ENCODE measurements around the gene DIP2A. TPM values are rescaled to one million over a fixed set of nuclear protein-coding genes. Genes with fewer than 3 reads are reported as not detected.

The DIP2A gene
- total and polyA plus RNA-seq, 4 donors = 15.5 to 71.4 (median 28.7) TPM

DNA sequence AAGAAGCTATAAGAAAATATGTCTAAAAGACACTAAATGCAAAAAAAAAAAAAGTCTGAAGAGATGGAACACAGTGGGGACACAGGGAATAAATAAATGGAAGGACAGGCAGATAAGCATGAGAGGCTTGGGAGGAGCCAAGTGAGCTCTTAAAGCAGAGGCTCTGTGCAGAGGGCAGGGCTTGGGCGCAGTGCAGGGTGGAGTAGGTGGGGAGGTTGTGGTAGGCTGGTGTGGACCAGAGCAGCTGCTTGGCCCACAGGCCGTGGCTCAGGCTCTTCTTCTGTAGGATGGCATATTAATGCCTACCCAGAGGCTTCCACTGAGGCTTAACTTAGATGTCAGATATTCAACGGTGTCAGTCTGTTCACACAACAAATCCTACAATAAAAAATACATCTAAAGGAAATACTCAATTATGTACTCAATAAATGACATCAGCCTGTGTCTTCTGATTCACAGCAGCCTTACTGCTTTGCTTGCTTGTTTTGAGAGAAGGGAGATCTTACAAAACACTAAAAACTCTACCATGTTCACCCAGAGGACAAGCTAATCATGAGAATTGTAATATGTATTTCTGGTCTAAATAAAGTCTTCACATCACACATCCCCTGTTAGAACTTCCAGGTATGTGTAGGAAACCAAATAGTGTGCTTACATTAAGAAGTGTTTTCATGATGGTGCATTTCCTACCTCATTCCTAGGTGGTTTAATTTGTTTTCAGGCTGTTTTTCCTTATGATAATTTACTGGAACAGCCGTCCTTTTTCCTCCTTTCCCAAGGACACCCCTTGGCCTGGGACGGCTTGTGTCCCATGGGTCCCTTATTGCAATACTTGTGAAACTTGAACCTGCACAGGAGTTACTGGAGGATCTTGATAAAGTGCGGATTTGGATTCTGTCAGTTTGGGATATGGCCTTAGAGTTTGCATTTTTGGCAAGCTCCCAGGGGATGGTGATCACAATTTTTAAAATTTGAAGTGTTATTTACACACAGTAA lies 24.9 kb downstream of the DIP2A start:
- Histone ChIP-seq H3K27me3 (ENCODE audit: control insufficient read depth in 3 of 3, insufficient read depth in 3 of 3, low read length in 2 of 3) (no peaks in the 10 kb centered on the region), H3K27ac (ENCODE audit: low read depth in 1 of 2, low read length in 1 of 2) (no peak overlapping the region), H3K4me1 (ENCODE audit: control insufficient read depth in 5 of 5, insufficient read depth in 5 of 5, low read length in 5 of 5) (peaks cover 0 to 13% (median 0%) of the 10 kb centered on the region in 5 donors), H3K9me3 (ENCODE audit: control insufficient read depth in 4 of 4, insufficient read depth in 3 of 4, low read length in 3 of 4) (no peaks in the 10 kb centered on the region), H3K4me3 (no peak overlapping the region), H3K36me3 (ENCODE audit: control insufficient read depth in 4 of 4, insufficient read depth in 4 of 4, low read length in 4 of 4) (peaks cover 0 to 9% (median 4%) of the 10 kb centered on the region in 4 donors), H3K9ac (ENCODE audit: insufficient read depth in 1 of 2, low read length in 2 of 2) (no peak overlapping the region)
- no peak for DNase-seq
- 83 to 86% methylated on average over 6 of the region's 6 CpGs for WGBS, 2 donors
- no peak for ATAC-seq (ENCODE audit: insufficient read depth, low FRiP score)
- TF ChIP-seq, protein P1, sequence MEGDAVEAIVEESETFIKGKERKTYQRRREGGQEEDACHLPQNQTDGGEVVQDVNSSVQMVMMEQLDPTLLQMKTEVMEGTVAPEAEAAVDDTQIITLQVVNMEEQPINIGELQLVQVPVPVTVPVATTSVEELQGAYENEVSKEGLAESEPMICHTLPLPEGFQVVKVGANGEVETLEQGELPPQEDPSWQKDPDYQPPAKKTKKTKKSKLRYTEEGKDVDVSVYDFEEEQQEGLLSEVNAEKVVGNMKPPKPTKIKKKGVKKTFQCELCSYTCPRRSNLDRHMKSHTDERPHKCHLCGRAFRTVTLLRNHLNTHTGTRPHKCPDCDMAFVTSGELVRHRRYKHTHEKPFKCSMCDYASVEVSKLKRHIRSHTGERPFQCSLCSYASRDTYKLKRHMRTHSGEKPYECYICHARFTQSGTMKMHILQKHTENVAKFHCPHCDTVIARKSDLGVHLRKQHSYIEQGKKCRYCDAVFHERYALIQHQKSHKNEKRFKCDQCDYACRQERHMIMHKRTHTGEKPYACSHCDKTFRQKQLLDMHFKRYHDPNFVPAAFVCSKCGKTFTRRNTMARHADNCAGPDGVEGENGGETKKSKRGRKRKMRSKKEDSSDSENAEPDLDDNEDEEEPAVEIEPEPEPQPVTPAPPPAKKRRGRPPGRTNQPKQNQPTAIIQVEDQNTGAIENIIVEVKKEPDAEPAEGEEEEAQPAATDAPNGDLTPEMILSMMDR (IDR thresholded peaks at IDR 0.05; ENCODE audit: control extremely low read depth, extremely low read depth) = no peak

DNA sequence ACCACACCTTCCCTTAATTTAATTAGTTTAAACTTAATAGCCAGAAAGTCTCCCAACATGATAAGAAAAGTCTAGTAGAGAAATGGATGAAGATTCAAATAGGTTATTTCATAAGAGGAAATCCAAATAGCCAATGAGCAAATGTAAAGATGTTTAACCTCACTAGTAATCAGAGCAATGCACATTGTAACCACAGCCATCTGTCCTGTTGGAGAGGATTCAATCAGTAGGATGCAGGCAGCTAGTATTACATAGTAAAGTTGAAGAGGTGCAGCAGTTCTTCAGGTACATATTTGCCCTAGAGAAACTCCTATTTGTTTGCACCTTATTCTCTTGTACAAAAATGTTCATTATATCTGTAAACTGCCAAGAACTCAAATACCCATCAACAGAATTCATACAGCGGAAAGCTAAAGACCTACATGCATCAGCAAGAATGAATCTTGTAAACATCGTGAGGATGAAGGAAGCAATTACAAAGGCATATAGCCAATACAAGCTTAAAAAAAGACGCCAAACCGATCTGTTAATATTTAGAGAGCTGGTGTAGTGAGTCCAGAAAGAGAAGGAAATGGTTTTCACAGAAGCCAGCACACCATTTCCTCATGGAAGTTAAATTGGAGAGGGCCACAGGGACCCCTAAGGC lies 27.9 kb downstream of the DIP2A start:
- WGBS, 2 donors = 32 to 59% methylated on average over 4 of the region's 4 CpGs
- H3K9ac ChIP-seq (ENCODE audit: insufficient read depth in 1 of 2, low read length in 2 of 2) = no peak overlapping the region
- TF ChIP-seq, protein P1 (IDR thresholded peaks at IDR 0.05; ENCODE audit: control extremely low read depth, extremely low read depth) = no peak
- H3K27ac ChIP-seq (ENCODE audit: low read depth in 1 of 2, low read length in 1 of 2) = no peak overlapping the region
- peaks cover 0 to 3% (median 2%) of the 10 kb centered on the region in 4 donors for H3K36me3 ChIP-seq (ENCODE audit: control insufficient read depth in 4 of 4, insufficient read depth in 4 of 4, low read length in 4 of 4)
- DNase-seq (peak in 2 of 3 donors; percentile 17 to 56), ATAC-seq (ENCODE audit: insufficient read depth, low FRiP score) (no peak)
- no peaks in the 10 kb centered on the region for H3K27me3 ChIP-seq (ENCODE audit: control insufficient read depth in 3 of 3, insufficient read depth in 3 of 3, low read length in 2 of 3)
- no peaks in the 10 kb centered on the region for H3K9me3 ChIP-seq (ENCODE audit: control insufficient read depth in 4 of 4, insufficient read depth in 3 of 4, low read length in 3 of 4)
- H3K4me1 ChIP-seq (ENCODE audit: control insufficient read depth in 5 of 5, insufficient read depth in 5 of 5, low read length in 5 of 5) = peaks cover 0 to 10% (median 0%) of the 10 kb centered on the region in 5 donors
- H3K4me3 ChIP-seq = no peak overlapping the region

DNA sequence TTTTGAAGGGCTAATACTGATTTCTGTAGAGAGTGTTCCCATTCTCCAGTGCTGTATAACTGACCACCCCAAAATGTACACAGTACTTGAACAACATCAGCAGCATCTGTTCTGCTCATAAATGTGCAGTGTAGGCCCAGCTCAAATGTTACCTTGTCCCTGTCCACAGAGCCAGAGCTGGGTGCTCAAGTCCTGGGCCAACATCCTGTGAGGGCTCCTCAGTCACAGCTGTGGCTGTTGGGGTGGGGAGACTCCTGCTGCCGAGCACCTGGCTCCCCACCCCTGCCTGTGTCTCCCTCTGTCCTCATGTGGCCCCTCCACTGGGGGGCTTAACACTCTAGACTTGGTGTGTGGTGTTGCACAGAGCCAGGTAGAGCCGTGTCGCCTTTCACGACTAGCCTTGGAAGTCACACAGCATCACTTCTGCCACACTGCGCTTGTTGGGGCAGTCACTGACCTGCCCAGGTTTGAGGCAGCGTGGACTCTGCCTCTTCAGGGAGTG lies 30.5 kb downstream of the DIP2A start:
- H3K27ac ChIP-seq (ENCODE audit: low read depth in 1 of 2, low read length in 1 of 2) = no peak overlapping the region
- peaks cover 0 to 7% (median 0%) of the 10 kb centered on the region in 5 donors for H3K4me1 ChIP-seq (ENCODE audit: control insufficient read depth in 5 of 5, insufficient read depth in 5 of 5, low read length in 5 of 5)
- no peaks in the 10 kb centered on the region for H3K9me3 ChIP-seq (ENCODE audit: control insufficient read depth in 4 of 4, insufficient read depth in 3 of 4, low read length in 3 of 4)
- H3K4me3 ChIP-seq = no peak overlapping the region
- no peak overlapping the region for H3K9ac ChIP-seq (ENCODE audit: insufficient read depth in 1 of 2, low read length in 2 of 2)
- DNase-seq (no peak), ATAC-seq (ENCODE audit: insufficient read depth, low FRiP score) (no peak)
- WGBS, 2 donors = 91 to 95% methylated on average over 6 of the region's 6 CpGs
- TF ChIP-seq, protein P1 (IDR thresholded peaks at IDR 0.05; ENCODE audit: control extremely low read depth, extremely low read depth) = no peak
- peaks cover 2 to 17% (median 5%) of the 10 kb centered on the region in 4 donors for H3K36me3 ChIP-seq (ENCODE audit: control insufficient read depth in 4 of 4, insufficient read depth in 4 of 4, low read length in 4 of 4)
- H3K27me3 ChIP-seq (ENCODE audit: control insufficient read depth in 3 of 3, insufficient read depth in 3 of 3, low read length in 2 of 3) = no peaks in the 10 kb centered on the region
